DMS79 treated with DMSO at 0.1 percent for 48 hours (cell line): Measurements from ENCODE around the gene CNTFR.

Experiments used
- DNase-seq: peaks from one replicate; lab custom pipeline; 2025; lab: John Stamatoyannopoulos, UW

The CNTFR gene

DNA sequence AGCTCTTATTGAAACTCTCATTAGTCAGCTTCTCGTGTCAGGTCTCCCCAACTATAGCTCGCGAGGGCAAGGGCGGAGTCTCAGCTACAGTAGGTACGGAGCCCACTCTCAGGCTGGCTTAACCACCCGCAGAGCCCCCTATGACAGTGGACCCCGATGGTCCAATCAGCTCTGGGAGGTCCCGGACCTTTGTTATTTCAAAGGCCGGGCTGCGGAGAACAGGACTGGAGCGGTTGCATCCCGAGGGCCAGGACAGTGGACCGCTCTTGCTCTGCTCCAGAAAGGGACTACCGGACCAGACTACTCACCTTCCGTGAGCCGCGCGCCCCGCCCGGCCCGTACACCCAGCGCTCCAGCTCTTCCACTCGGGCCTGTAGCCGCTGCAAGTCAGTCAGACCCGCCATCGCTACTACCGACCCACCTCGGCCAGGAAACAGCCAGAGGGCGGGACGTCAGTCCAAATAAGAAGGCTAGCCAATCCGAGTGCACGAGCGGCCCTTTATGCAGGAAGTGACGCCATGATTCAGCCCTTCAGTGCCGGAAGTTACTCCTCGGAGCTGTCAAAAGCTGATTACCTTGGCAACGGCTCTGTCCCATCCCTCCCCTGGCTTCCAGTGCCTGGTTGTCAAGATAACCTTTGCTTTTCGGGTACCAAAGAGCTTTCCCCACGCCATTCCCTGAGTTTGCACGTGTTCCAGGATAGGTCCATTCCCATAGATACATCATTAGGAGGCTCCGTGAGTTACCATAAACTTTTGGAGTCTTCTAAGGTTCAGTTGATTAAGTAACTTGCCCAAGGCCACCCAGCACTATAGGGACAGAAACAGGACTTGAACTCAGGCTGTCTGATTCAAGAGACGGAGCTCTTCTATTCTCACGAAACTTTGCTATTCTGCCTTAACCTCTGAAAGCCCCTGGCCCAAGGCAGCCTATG, 30.8 kb upstream of the CNTFR start, which contains the start of gene DCTN3:
TSS of gene DCTN3 (minus strand) at position 435 of the 934 bp plus-strand sequence. CDS start at position 404, 31 bp downstream.
- DNase-seq = peak; percentile 96

DNA sequence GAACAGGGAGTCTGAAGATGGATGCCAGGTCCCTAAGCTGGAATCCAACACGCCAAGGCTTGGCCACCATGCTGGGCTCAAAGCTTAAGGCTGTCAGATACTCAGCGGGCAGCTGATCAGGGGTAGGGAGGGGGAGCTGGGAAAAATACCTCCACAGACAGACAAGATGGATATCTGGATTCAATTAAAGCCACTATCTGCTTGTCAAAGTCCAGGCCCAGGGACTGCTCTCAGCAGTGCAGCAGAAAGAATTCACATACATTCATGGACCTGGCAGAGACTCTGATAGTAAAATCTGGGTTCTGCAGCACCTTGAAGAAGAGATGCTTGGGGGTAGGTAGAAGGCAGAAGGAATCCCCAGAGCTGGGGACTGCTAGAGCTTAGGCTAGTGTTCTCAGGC, 25.6 kb upstream of the CNTFR start:
- DNase-seq = no peak

DNA sequence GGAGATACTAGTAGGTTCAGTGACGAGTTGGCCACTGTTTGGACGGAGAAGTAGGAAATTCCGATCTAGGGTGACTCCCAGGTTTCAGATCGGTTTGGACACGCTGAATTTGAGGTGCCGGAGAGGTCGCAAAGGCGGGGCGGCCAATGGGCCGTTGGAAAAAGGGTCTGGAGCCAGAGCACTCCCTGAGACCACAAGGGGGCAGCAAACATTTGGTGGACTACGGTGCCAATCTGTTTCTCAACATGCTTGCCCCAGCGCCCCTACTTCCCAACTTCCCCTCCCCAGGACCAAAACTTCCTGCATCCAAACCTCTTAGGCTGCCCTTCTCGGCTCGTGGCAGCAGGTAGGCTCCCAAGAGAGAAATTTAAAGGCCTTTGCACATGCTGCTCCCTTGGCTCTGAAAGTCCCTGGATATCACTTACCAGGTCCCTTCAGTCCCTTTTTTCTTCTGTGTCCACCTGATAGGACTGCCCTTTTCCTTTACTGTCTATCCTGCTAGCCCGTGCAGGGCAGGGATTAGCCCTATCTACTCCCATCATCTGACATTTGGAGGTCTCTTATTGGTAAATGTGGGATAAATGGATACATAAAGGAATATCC, 23.4 kb upstream of the CNTFR start:
- peak; percentile 75 for DNase-seq

DNA sequence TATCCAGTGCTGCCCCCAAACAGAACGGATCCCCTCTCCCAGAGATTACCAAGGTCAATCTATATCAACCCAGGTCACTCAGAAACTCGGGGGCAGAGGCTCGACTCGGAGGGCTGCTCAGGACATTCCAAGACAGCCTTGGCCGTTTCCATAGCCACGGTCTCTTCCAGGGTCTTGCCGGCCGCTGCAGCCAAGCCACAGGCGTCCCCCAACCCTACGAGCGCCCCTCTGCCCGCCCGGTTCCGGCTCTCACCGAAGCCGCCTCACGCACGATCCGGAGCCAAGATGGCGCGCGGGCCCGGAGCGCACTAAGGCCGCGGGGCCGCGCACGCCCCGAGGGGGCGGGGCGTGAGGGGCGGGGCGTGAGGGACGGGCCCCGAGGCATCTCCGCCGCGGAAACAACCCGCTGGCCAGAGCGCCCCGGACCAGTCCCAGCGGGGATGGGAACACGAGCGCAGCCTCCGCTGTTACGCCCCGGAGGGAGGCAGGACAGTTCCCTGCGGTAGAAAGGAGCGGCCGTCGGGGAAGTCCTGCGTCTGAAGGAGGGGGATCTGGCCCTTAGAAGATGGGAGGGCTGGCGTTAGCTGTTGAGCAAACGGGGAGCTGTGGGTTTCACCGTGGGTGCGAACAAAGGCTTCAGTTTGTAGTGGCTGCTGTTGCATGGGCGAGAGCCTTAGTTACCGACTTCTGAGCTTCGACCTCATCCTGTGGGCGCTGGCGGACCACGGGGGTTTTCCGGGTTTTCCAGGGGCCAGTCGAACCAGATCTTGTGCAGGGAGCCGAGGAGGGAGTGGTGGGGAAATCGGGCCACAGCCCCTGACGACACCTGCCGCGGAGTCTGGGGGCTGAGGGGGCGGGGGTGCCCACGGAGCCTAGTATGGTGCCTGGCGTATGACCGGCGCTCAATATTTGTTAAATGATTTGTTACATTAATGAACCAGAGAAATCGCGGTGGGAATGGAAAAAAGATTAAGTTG, 22.6 kb upstream of the CNTFR start, which contains the start of gene RPP25L:
TSS of gene RPP25L (minus strand) at position 287 of the 977 bp plus-strand sequence. CDS start 801 bp downstream, outside the sequence.
- DNase-seq = peak; percentile 69

DNA sequence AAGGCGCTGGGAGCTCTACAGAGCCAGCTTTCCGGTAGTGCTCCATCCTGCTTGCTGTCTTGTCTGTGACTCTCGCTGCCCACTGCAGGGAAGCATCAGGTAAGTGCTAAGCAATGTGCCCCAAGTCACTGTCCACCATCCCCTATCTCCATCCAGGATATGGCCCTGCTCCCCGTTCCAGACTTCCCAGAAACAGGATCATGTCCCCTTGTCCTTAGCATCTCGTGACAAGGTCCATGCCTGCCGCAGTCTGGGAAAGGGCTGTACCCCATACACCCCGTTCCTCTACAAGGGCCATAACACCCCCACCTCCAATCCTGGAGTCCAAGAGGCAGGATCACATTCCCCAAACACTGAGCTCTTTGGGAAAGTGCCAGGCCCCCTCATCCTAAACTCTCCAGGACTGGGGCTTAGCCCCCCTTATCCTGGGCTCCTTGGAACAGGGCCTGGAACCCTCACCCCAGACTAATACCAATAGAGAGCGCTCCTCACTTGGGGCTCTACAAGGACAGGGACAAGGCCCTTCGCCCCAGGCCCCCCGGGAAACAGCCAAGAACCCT, 21.8 kb upstream of the CNTFR start:
- DNase-seq = no peak

DNA sequence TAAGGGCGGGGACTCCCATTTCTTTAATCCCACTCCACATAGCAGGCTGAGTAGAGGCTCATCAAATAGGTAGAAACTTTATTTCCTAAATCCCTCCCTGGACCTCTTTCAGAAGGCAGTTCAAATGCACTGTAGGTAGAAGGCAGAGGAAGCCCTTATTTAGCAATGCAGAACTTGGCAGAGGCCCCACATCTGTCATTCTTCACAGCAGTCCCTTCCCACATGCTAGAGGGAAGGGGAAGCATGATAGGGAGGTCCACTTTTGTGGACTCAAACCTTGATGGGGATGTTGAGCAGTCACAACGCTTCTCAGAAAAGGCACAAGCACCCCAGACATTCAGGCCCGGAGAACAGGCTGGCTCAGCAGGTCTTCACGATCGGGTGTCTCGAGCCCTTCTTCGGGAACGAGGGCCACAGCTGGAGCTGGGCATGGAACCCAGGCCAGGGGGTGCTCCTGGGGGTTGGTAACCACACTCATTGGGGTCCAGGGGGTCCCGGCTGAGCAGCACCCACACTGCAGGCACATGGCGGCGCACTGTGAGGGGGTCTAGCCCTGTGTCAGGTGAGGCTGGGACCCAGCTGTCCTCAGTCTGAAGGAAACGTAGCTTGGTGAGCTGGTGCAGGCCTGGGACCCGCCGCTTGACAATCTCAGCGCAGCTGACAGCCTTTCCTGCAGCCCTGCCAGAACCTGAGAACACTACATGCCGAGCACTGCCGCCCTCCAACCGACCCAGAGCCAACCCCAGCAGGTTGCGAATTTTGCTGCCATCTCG, 21.1 kb upstream of the CNTFR start:
- no peak for DNase-seq

DNA sequence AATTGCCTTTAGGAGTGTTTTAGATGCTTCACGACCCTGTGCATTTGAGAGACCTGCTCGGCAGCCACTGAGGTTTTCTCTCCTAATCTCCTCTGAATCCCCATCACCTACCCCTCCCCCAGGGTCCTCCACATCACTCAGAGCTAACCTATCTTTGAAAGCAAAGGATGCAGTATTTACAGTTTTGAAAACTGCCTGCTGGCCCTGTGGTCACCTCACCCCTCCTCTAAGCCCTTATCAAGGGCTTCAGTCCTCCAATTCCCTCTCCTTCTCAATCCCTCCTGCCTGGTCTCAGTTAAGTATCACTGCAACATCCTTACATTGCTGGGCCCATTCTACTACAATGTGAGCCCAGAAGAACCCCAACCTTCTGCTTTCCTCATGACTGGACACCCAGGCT, 17.8 kb upstream of the CNTFR start:
- DNase-seq = no peak

DNA sequence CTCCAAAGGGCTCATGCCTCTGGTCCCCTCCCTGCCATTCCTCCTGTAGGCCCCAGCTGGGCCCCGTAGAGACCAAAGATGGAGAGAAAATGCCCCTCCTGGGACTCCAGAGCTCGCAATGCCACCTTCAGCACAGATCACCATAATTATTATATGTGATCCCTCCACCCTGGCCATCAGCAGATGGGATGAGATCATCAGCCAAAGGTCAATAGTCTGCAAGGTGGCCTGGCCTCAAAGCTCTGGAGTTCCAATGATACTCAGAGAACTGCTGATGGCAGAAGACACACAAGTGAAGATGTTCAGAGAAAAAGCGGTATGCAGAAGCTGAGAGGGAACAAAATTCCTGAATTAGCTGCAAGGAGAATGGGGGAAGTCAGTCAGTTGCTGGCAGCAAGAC, 17.4 kb upstream of the CNTFR start:
- DNase-seq = no peak

DNA sequence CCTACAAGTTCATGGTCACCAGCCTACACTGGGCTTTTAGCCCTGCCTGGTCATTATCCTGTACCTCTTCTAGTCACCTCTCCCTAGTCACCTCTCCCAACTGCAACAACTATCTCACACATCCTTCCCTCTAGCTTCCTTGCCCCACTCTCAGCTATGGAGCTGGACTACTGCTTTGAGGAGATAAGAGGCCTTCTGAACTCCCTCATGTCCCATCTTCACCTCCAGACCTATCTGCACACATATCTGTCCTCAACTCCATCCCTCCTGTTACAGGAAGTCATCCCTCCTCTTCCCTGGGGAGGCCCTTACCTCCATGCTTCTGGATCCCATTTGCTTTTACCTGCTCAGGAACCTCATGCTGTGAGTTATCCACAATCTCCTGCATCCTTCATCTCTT, 16.7 kb upstream of the CNTFR start:
- DNase-seq = no peak

DNA sequence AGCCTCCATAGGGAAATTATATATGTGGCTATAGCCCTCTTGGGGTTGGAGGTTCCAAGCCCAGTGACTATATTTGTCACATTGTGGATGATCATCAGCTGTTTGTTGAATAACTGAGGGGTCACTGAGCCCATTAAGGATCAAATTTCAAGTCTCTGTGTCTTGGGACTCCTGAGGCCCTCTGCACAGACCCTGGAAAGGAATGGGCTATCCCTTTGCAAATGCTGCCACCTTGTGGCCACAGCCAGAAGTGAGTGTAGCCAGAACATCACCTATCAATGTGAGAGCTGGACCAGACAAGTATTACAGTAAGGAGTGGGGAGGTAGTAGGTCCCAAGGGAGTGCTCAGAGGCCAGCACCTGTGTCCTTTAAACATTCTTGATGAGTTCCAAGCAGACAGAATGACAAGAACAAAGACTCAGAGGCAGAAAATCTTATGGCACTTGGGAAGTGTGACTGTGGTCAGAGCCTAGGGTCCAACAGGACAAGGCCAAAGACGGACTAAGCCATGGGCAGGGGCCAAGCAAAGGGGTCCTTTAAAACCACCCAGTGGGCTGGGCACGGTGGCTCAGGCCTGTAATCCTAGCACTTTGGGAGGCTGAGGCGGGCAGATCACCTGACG, 14.2 kb upstream of the CNTFR start:
- DNase-seq = peak; percentile 70

DNA sequence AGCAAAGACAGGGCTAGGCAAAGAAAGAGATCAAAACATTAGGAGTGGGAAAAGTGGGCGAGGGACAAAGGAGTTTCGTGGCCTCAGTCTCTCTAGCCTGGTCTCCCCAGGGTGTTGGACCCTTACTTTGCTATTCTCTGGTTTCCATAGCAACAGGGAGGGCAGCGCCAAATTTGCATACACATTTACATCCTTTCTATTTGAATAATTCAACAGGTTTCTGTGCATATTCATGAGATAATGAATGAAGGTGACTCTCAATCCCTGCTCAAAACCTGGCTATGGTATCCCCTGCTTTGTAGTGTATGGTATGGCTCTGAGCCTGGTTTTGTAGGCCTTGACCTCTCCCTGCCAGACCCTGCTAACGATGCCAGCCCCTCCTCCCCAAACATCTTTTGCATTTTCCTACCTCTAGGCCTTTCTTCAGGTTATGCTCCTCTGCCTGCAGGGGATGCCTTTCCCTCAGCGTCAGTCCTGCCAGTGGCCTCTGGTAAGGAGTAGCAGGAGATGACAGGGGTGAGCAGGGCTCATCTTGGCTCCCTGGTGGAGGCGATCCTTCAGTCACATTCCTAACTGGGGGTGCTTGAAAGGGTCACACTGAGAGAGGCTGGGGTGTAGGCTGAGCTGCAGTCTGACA, 12.5 kb upstream of the CNTFR start:
- DNase-seq = no peak

DNA sequence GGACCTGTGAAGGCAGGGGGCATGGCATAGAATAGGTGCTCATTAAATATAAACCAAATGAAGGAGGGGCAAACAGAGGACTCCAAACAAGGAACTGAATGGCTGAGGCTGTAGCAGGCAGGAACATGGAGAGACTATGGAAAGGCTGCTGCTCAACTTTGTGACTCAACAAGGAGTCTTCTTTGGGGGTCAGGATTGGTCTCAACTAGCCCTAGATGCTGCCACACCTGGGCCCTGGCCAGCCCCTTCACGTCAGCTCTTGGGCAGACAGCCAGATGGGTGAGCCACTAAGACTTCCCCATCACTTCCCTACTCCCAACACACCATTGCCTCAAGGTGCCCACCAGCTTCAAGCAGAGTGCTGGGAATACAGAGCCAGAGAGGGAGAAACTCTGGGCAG, 11.4 kb upstream of the CNTFR start:
- no peak for DNase-seq

DNA sequence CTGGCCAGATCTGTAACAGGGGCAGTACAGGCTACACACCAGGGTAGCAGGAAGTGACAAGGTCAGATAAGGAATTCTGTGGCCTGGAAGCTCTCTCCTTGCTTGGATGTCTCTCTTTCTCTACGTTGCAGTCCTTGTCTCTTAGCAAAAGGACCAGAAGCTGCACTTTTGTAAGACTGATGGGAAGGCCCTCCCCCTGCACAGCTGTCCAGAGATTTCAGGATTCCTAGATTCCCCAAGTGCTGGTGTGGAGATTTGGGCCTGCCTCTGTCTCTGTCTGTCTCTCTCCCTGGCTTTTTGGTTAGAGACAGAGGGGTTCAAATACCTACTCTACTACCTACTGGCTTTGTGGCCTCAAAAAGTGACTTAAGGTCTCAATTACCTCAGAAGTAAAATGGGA, 10.0 kb upstream of the CNTFR start:
- DNase-seq = no peak

DNA sequence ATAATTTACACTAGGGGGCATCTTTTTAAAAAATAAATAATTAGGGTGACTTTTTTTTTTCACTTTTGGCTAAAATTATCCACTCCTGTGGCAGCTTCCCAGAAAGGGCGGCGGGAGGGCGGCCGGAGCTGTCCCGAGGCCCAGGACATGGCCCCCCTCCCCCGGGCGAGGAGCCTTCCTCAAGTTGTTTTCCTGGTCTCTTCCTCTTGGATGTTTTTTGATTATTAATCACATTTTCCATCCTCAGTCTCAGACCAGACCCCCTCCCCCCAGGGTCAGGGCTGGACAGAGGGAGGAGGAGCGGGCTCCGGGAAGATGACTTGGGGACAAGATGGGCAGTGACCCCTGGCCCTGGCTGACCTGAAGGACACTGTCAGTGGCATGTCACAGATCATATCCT, 4.7 kb upstream of the CNTFR start:
- DNase-seq = no peak

DNA sequence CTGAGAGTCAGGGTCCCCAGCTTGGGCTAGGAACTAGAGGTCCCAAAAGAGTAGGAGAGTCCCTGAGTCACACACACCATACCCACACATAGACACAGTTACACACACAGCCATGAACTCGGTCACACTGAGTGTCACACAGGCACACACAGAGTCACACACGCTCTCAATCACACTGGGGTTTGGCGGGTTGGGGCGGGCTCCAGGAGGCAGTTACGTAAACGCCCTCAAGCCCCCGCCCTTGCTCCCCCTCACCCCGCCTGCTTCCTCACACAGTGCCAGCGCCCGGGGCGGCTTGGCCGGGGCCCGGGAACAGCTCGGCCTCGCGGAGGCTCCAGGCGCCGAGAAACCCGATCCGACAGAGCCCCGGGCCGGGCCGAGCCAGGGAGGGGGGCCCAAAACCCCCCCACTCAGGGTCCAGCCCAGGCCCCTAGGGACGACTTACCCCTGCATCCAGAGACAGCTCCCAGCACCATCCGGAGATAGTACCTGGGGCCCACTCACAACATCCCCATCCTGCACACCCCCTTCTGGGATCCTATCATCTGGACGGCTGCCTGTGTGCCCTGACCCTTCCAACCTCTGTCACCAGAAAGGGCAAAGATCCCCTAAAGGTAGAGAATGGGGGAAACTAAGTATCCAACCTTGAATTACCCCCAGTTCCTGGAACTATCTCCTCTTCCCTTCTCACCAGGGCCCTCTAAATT, 3.5 kb upstream of the CNTFR start:
- peak; percentile 17 for DNase-seq

DNA sequence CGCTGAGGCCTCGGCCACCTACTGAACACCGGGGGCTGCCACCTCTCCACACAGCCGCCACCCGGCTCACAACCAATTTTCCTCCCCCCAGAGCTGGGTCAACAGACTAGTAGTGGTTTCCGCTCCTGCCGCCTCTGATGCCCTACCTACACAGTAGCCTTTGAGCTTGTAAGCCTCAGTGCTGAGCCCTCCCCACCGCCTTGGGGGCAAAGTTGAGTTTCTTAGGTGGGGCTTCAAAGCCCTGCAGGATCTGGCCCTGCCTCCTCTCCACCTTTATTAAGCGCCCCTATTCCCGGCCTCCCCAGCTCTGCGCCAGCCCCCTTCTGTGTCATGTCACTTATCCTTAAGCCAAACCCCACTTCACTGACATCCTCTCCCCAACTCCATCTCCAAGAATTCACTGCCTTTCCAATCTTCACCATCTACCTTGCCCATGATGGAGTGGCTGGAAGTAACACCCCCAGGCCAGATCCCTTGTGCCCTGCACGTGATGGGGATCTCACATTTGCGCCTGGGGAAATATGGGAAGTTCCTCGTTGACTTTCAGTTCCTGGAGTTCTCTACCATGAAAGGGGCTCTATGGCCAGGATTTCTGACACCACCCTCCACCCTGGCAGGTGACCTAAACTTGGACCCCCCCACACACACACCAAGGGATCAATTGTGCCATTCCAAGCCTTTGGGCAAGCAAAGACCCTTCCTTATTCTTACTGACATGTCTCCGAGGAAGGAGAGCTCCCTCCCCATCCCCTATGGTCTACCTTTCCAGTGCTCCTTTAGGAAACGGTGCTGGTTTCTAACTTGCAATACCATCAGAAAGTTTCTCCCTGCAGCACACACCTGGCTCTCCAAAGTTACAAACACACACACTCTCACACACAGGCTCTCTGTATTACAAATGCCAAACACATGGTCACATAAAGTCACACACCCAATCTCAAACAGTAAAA, 2.7 kb upstream of the CNTFR start:
- DNase-seq = no peak

DNA sequence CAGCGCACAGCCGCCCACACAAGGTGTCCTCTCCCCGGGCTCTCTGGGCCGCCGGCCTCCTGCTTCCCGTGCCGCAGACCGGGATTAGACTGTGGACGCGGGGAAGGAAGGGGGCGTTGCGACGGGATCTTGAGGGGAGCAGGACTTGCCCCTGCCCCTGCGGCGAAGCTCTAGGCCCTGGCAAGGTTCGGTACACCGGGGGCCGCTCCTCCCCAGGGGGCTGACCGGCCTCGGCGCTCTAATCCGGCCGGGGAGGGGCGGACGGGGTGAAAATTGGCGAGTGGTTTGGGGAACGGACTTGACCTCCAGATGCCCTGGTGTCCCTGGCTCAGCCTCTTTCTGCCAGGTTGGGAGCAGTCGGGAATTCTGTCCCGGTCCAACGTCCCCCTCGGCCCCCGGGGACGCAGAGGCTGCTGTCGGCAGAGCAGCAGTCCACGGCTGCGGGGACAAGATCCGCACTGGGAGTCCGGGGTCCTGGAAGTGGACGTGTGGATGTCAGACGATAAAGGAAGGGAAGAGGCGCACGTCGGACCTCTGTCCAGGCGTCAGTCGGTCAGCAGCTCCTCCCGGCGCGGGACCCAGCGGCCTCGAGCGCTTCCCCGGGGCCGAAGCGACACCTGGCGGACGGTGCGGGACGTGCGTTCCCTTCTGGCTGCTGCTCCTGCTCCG, 1.9 kb upstream of the CNTFR start:
- peak; percentile 52 for DNase-seq
